GM20431 (cell line): ENCODE data around the gene PTPRN2.
"Not testable (repeated sequence)": the region's sequence is repeated elsewhere in the genome, so short reads cannot be mapped to it uniquely, and the experiment has no call there.

Experiments used
- in situ Hi-C: fragments of 300-500 bp; cut with MseI, MboI; formaldehyde crosslinking; loops from one replicate; pipeline ENCODE4 v1.15.0; 2020; ENCODE audit warnings: low sequenced_read_pairs; ENCODE audit not compliant: unreplicated experiment

PTPRN2 gene

DNA sequence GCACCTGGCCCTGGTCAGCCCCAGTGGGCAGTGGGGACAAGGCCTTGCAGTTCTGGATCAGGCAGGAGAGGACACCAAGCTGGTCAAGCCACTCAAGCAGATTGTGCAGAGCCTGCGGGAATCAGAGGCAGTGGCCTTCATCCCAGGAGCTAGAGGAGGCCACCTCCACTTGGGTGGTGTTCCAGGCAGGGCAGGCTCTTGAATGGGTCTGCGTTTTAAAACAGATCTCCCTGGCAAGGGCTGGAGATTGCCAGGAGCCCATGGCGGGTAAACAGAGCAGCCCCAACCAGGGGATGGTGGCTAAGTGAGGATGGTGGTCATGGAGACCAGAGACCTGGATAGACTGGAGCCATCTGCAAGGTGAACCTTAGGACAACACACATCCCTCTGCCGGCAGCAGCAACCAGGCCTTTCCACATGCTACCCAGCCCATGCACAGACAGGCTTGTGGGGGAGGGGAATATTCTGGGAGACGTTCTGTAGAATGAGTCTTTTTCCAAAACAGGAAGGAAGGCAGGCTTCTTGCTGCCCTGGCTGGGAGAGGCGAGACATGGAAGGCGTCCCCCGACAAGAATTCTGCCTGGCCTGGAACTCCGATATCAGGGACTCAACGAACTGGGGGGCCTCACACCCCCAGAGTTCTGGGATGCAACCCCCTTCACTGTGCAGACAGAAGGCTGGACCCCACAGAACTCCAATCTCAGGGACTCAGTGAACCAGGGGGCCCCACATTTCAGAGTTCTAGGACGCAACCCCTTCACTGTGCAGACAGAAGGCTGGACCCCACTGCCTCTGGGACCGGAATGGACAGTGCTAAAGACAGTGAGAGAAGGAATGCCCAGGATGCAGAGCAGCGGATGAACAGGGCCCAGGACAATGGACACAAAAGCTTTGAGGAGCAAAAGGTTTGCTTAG lies 264.8 kb downstream of the PTPRN2 start:
- in situ Hi-C loops = no loop called here

- in situ Hi-C loops = no loop called here
These were observed 265.5 kb downstream of the PTPRN2 start for GRCh38 chr7:158321936-158322615.

- in situ Hi-C loops = no loop called here
These were observed 266.4 kb downstream of the PTPRN2 start for GRCh38 chr7:158321056-158321700.

DNA sequence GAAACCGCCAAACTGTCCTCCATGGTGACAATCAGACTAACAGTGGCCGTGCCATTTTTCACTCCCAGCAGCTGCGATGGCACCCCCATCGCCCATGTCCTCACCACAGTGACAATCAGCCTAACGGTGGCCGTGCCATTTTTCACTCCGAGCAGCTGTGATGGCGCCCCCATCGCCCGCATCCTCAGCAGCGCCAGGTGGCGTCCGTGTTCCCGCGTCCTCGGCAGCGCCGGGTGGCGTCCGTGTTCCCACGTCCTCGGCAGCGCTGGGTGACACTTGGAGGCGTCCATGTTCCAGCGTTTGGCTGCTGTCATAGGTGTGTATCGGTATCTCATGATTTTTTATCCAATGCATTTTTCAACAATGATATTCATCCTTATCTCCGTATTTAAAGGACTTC lies 267.3 kb downstream of the PTPRN2 start:
- in situ Hi-C loops = no loop called here

DNA sequence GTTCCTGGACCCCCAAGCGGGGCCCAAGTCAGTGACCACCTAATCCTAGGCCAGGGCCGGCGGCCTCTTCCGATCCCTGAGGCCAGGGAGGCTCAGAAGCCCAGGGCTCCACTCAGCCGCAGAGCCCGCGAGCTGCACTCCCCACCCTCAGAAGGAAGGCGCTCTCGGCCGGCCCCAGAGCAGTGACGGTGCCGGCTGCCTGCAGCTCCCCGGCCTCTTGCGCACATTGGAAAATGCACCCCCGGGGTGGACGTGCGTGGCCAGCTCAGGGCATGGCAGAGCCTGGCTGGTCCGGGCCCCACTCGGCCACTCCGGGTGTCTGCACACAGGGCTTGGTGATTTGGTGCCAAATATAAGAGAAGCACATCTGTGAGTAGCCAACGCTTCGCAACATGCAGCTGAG lies 269.1 kb downstream of the PTPRN2 start:
- in situ Hi-C loops = no loop called here

GRCh38 chr7:158317238-158318205 lies 270.1 kb downstream of the PTPRN2 start:
- in situ Hi-C loops = no loop called here

GRCh38 chr7:158316466-158317031 lies 271.1 kb downstream of the PTPRN2 start:
- in situ Hi-C loops = no loop called here

- in situ Hi-C loops = no loop called here
These were observed 271.7 kb downstream of the PTPRN2 start for GRCh38 chr7:158315881-158316280.

DNA sequence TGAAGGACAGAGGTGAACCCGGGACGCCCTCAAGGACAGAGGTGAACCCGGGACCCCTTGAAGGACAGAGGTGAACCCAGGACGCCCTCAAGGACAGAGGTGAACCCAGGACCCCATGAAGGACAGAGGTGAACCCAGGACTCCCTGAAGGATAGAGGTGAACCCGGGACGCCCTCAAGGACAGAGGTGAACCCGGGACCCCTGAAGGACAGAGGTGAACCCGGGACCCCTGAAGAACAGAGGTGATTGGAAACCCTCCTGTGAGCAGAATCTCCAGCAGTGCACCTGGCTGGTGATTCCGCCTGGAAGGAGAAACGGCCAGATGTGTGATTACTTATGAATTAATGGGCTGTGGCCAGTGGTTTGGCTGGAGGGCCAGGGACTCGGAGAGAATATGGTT lies 272.3 kb downstream of the PTPRN2 start:
- in situ Hi-C loops = no loop called here

- in situ Hi-C loops = no loop called here
These were observed 273.2 kb downstream of the PTPRN2 start for GRCh38 chr7:158314394-158314793.

GRCh38 chr7:158313931-158314330 lies 273.7 kb downstream of the PTPRN2 start:
- in situ Hi-C loops = no loop called here

GRCh38 chr7:158312789-158313188 lies 274.8 kb downstream of the PTPRN2 start:
- in situ Hi-C loops = no loop called here

DNA sequence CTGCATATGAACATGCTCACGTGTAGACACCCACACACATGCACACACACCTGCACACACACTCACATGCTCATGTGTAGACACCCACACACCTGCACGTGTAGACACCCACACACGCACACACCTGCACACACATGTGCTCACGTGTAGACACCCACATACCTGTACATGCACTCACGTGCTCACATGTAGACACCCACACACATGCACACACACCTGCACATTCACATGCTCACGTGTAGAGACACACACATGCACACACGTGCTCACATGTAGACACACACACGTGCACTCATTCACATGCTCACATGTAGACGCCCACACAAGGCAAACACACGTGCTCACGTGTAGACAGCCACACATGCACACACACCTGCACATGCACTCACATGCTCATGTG lies 275.8 kb downstream of the PTPRN2 start:
- in situ Hi-C loops = no loop called here

GRCh38 chr7:158310924-158311666 lies 276.5 kb downstream of the PTPRN2 start:
- in situ Hi-C loops = no loop called here

DNA sequence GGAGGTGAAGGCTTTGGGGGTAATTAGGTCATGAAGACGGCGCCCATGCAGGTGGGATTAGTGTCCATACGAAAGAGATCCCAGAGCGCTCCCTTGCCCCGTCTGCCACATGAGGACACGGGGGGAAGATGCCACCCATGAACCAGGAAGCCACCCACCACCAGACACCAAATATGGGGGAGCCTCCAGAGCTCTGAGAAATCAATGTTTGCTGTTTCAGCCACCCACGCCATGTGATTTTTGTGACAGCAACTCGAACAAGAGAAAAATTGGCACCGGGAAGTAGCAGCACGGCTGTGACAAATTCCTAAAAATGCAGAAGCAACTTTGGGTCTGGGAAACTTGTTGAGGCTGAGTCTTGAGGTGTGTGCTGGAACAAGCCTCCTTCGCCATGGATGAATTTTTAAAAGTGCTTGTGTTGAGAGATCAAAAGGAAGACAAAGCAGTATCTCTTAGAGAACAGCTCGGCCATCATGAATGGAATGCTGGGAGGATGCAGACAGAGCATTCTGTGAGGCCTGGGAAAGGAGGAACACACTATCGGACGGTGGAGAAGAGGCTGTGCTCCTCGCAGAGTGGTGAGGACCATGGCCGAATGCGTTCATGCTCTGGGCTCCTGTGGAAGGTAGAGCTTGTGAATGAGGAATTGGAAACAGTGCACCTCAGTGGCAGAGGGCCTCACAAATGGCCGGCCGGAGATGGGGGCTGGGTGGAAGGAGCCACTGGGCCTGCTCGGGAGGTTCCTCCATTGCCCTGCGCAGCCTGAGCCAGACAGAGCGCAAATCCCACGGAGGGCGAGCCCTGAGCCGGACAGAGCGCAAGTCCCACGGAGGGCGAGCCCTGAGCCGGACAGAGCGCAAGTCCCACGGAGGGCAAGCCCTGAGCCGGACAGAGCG lies 277.5 kb downstream of the PTPRN2 start:
- in situ Hi-C loops = no loop called here

DNA sequence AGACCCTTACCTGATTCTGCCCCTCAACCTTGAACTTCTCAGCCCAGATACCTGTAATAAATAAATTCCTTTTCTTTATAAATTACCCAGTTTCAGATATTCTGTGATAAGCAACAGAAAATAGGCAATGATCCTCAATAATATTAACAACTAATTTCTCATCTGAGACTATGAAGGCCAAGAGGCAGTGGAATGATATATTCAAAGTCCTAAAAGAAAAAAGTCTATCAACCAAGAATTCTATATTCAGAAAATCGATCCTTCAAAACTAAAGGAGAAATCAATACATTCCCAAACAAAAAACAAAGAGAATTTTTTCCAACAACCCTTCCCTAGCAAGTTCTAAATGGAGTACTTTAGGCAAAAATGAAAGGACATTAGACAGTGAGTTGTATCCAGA lies 279.6 kb downstream of the PTPRN2 start:
- in situ Hi-C loops = no loop called here

- in situ Hi-C loops = not testable (repeated sequence)
These were observed 283.6 kb downstream of the PTPRN2 start for GRCh38 chr7:158304072-158304471.

DNA sequence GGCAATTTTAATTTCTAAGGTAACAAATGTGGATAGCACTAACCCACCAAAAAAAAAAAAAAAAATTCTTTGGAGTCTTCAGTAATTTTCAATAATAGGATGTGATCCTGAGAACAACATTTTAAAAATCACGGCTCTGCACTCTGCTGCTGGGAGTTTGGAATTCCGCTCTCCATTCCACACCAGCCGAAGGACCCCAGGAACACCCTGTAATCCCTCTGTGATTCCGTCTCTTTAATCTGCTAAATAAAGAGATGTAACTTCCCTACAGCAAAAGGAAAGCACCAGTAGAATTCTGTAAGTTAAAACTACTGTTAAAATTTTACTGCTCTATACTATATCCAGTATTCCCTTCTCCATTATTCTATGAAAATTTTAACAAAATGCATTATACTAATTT lies 284.5 kb downstream of the PTPRN2 start:
- in situ Hi-C loops = no loop called here
